Airway epithelial cell (primary cell): ENCODE measurements around the gene NSF. TPM values are rescaled to one million over a fixed set of nuclear protein-coding genes. Genes with fewer than 3 reads are reported as not detected.

Experiments used
- total RNA-seq: library from RNA; depleted of rRNA; stranded (reverse); fragments of >200 nt; gene quantifications from 2 replicates; pipeline ENCODE4 v1.2.3, GENCODE V29; 2015

Gene NSF
- total RNA-seq, result 10.9 and 16.2 TPM in 2 replicates

DNA sequence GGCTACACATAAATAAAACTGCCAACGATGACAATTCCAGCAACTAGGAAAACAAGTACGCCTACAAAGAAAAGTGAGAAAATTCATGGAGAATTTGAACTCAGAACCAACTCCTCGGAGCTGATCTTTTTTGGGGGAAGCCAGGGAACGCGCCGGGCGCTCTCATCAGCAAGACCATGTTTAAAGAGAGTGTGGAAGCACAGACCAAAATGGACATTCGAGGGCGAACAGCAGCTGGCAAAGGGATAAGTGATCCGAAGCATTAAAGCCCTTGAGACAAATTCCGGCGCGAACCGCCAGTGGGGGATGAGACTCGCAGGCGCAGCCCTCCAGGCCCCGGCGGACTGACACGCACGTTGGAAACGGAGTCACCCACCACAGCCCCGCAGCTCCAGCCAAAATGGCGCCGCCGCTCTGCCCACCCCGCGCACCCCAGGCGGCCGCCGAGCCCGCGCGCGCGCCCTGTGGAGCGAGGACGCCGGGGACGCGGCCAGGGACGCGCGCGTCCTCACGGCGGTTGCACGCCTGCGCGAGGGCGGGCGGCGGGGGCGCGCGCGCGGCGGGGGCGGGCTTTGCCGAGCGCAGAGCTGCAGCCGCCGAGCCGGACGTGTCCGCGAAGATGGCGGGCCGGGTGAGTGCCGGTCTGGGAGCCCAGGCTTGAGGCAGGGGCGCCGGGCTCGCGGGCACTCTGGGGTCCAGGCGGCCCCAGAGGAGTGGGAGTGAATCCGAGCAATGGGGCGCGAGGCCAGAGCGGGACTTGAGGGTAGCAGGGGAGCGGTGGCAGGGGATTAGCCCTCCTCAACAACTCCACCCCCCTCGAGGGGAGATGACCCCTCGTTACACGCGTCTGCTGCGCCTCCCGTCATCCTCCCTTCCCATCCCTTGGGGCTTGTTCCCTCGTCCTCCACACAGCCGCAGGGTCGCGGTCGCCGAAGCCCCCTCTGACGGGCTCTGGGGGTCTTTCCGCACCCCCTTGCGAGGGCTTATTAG lies at the start of gene NSF:
NSF (plus strand) TSS at position 513 of the 990 bp plus-strand sequence; CDS start at position 620, 107 bp downstream.

DNA sequence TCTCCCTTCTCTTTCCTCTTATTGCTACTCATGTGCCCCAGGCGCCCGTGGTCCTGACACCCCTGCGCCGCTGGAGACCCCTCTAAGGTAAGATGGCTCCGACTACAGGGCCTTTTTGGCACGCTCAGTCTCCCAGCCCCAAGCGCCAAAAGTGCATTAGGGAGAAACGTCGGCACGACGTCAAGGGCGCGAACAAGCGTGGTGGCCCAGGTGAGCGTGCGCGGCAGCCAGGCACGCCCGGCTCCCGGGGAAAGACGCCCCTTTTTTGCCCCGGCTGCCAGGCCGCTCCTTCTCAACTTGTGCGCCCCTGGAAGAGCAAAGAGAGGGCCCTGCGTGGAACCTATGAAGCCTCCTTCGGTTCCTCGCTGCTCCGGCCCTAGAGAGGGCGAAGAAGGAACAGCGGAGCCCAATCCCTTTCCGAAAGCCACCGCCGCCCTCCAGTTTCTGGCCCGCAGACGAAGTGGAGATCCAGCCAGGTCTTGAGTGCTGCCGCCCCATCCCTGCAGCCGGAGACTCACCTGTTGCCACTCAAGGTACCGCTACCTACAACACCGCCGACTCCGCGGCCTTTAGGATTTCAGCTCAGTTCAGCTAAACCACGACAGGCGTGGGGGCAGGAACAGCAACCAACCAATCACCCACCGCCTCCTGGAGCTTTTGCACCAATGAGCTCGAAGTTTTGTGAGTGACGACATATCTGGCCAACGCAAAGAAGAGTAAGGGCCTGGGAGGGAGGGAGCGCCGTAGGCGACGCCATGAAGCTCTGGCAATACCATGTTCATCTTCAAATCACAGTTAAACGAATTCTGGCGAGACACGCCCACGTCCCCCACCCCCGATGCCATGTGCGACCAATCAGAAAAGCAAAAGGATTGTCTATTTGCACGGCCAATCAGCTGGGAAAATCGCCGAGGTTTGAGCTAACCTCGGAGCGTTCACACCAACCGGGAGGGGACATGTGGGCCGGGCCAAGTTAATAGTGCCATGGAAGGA lies 11.1 kb upstream of the NSF start, which contains the start of gene ARL17A:
ARL17A (minus strand) TSS at position 609 of the 993 bp plus-strand sequence. CDS start 3,369 bp downstream, outside the sequence.

Other genes with a start within 250 kb of the NSF start
- 5.4 and 15.3 TPM in 2 replicates for gene ARL17B, start 228.9 kb upstream of the NSF start, total RNA-seq
- gene LRRC37A2, start 78.2 kb upstream of the NSF start, total RNA-seq, result 0.42 and 1.8 TPM in 2 replicates
- gene ARL17A, start 11.0 kb upstream of the NSF start, total RNA-seq, result 2.5 and 2.8 TPM in 2 replicates
- 0.60 and 1.1 TPM in 2 replicates for gene WNT3, start 228.0 kb downstream of the NSF start, total RNA-seq